ENCODE measurements around the gene TIA1. TPM values are rescaled to one million over a fixed set of nuclear protein-coding genes. Genes with fewer than 3 reads are reported as not detected.
"Not testable (repeated sequence)": the region's sequence is repeated elsewhere in the genome, so short reads cannot be mapped to it uniquely, and the experiment has no call there.

The TIA1 gene
- 73.1 TPM for polyA plus RNA-seq (2013, experiment 1 of 2; ENCODE audit: insufficient read length)
- 88.4 TPM for polyA plus RNA-seq (2013, experiment 2 of 2; ENCODE audit: insufficient read length)

GRCh38 chr2:70248181-70248847 is at the start of gene TIA1:
TSS of gene TIA1 (minus strand) at chr2:70248628. CDS start at chr2:70248430, 198 bp downstream.
- DNase-seq, result peak; percentile 98

GRCh38 chr2:70297828-70298227 is 49.4 kb upstream of the TIA1 start:
- DNase-seq, result not testable (repeated sequence)

- DNase-seq, result no peak
Observed at GRCh38 chr2:70283500-70284191, 35.2 kb upstream of the TIA1 start.

GRCh38 chr2:70282439-70282838 is 34.0 kb upstream of the TIA1 start:
- DNase-seq, result no peak

GRCh38 chr2:70280242-70280798 is 31.9 kb upstream of the TIA1 start:
- DNase-seq, result no peak

GRCh38 chr2:70270323-70270722 is 21.9 kb upstream of the TIA1 start:
- DNase-seq, result no peak

- not testable (repeated sequence) for DNase-seq
Observed at GRCh38 chr2:70269422-70270302, 21.2 kb upstream of the TIA1 start.

- not testable (repeated sequence) for DNase-seq
Observed at GRCh38 chr2:70266925-70267324, 18.5 kb upstream of the TIA1 start.

GRCh38 chr2:70261501-70261900 is 13.1 kb upstream of the TIA1 start:
- DNase-seq, result no peak

- peak; percentile 8 for DNase-seq
Observed at GRCh38 chr2:70258532-70258875, 10.1 kb upstream of the TIA1 start.

GRCh38 chr2:70255637-70256314 is 7.3 kb upstream of the TIA1 start:
- no peak for DNase-seq

- no peak for DNase-seq
Observed at GRCh38 chr2:70250434-70250833, 2.0 kb upstream of the TIA1 start.

- peak; percentile 19 for DNase-seq
Observed at GRCh38 chr2:70247364-70248180, 856 bp downstream of the TIA1 start.

GRCh38 chr2:70243806-70244584 is 4.4 kb downstream of the TIA1 start:
- no peak for DNase-seq

GRCh38 chr2:70242552-70242951 is 5.9 kb downstream of the TIA1 start:
- no peak for DNase-seq

- no peak for DNase-seq
Observed at GRCh38 chr2:70241340-70241739, 7.1 kb downstream of the TIA1 start.

GRCh38 chr2:70240599-70240998 is 7.8 kb downstream of the TIA1 start:
- DNase-seq, result no peak

GRCh38 chr2:70233926-70234325 is 14.5 kb downstream of the TIA1 start:
- DNase-seq, result no peak

GRCh38 chr2:70226781-70227180 is 21.6 kb downstream of the TIA1 start:
- DNase-seq, result no peak

- DNase-seq, result not testable (repeated sequence)
Observed at GRCh38 chr2:70223305-70223704, 25.1 kb downstream of the TIA1 start.

Measured in fibroblast of skin of scalp (primary cell).